ENCODE results near the gene KLLN. TPM values are rescaled to one million over a fixed set of nuclear protein-coding genes. Genes with fewer than 3 reads are reported as not detected.

The KLLN gene
- total and polyA plus RNA-seq, 2 donors (not counting 1 experiment from before 2014, with no cell fraction given), result 0.49 to 0.66 TPM

- no peaks in the 10 kb centered on the region for H3K9me3 ChIP-seq (ENCODE audit: control insufficient read depth, insufficient read depth, low read depth, low read length)
- TF ChIP-seq EZH2 (IDR thresholded peaks at IDR 0.05; ENCODE audit: low read length, missing control alignments) (no peak), CTCF (conservative IDR thresholded peaks at IDR 0.05 in 1 of 2, IDR thresholded peaks at IDR 0.05 in 1 of 2; ENCODE audit: low read depth in 1 of 2, low read length in 2 of 2) (no peak)
- H2AFZ ChIP-seq (ENCODE audit: low read length), result no peak overlapping the region
- H3K4me1 ChIP-seq (ENCODE audit: control insufficient read depth, extremely low read depth, insufficient read depth, low read length), result no peaks in the 10 kb centered on the region
- no peak overlapping the region for H3K9ac ChIP-seq (ENCODE audit: insufficient read depth, low read length)
- H3K36me3 ChIP-seq (ENCODE audit: control insufficient read depth, insufficient read depth, low read length), result no peaks in the 10 kb centered on the region
- no peak overlapping the region for H3K27ac ChIP-seq (ENCODE audit: insufficient read depth, low read length)
- no peak for DNase-seq (ENCODE audit: low read depth in 2 of 2)
- H3K4me3 ChIP-seq (replicated peaks in 1 of 4; ENCODE audit: control extremely low read depth in 1 of 4, insufficient read depth in 1 of 4, low read depth in 3 of 4, low read length in 4 of 4), result no peak overlapping the region
- no peaks in the 10 kb centered on the region for H3K79me2 ChIP-seq (ENCODE audit: control insufficient read depth, insufficient read depth, low read length)
- no peaks in the 10 kb centered on the region for H3K27me3 ChIP-seq (ENCODE audit: control insufficient read depth, insufficient read depth, low read length)
- no peak overlapping the region for H3K4me2 ChIP-seq (ENCODE audit: extremely low read depth, insufficient read depth, low read length)
- H4K20me1 ChIP-seq (ENCODE audit: control insufficient read depth, extremely low read depth, insufficient read depth, low read length), result no peaks in the 10 kb centered on the region
These were observed 36.7 kb downstream of the KLLN start for GRCh38 chr10:87826653-87827052.

DNA sequence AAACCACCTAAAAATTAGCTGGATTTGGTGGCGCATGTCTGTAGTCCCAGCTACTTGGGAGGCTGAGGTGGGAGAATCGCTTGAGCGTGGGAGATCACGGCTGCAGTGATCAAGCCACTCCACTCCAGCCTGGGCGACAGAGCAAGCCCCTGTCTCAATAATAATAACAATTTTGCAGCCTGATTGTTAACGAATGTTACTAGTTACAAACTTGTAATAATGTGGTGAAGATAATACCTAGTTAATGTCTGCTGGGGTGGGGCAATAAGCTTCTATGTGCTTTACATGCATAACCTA lies 44.1 kb downstream of the KLLN start:
- H3K27me3 ChIP-seq (ENCODE audit: control insufficient read depth, insufficient read depth, low read length), result no peaks in the 10 kb centered on the region
- H3K27ac ChIP-seq (ENCODE audit: insufficient read depth, low read length), result no peak overlapping the region
- peaks cover 37% of the 10 kb centered on the region for H3K79me2 ChIP-seq (ENCODE audit: control insufficient read depth, insufficient read depth, low read length)
- no peak overlapping the region for H3K4me3 ChIP-seq (replicated peaks in 1 of 4; ENCODE audit: control extremely low read depth in 1 of 4, insufficient read depth in 1 of 4, low read depth in 3 of 4, low read length in 4 of 4)
- no peak for TF ChIP-seq EZH2 (IDR thresholded peaks at IDR 0.05; ENCODE audit: low read length, missing control alignments)
- no peak for TF ChIP-seq CTCF (conservative IDR thresholded peaks at IDR 0.05 in 1 of 2, IDR thresholded peaks at IDR 0.05 in 1 of 2; ENCODE audit: low read depth in 1 of 2, low read length in 2 of 2)
- H2AFZ ChIP-seq (ENCODE audit: low read length), result no peak overlapping the region
- H4K20me1 ChIP-seq (ENCODE audit: control insufficient read depth, extremely low read depth, insufficient read depth, low read length), result no peaks in the 10 kb centered on the region
- no peak overlapping the region for H3K4me2 ChIP-seq (ENCODE audit: extremely low read depth, insufficient read depth, low read length)
- no peaks in the 10 kb centered on the region for H3K9me3 ChIP-seq (ENCODE audit: control insufficient read depth, insufficient read depth, low read depth, low read length)
- H3K9ac ChIP-seq (ENCODE audit: insufficient read depth, low read length), result no peak overlapping the region
- H3K36me3 ChIP-seq (ENCODE audit: control insufficient read depth, insufficient read depth, low read length), result peaks cover 2% of the 10 kb centered on the region
- DNase-seq (ENCODE audit: low read depth in 2 of 2), result no peak
- peaks cover 6% of the 10 kb centered on the region for H3K4me1 ChIP-seq (ENCODE audit: control insufficient read depth, extremely low read depth, insufficient read depth, low read length)

DNA sequence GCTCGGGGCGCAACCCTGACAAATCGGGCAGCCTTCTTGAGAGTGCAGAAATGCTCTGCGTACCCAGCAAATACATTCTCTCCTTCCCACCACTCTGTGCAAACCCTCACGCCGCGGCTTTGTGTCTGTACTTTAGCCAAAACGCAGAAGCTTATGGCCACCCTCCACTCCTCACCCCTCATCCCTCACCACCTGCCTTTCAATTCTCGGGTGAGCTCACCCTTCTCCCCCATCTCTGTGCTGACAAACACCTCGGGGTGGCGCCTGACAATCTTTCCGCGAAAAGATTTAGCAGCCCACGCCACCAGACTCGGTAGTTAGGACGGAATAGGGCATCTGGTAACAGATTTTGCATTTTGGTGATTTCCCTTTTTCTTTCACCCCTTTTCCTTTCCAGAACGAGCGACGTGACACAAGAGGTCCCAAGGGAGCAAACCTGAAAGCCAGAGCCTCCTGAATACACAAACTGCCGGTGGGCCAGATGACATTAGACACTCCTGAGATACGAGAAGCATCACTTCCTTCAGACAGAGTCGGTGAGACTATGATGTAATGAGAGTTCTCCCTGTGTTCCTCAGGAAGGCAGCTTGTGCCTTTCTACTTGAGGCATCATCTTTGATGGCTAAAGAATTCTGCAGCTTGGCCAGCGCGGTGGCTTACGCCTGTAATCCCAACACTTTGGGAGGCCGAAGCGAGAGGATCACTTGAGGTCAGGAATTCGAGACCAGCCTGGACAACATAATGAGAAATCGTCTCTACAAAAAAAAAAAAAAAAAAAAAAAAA lies 44.6 kb downstream of the KLLN start:
- H3K4me1 ChIP-seq (ENCODE audit: control insufficient read depth, extremely low read depth, insufficient read depth, low read length), result peaks cover 6% of the 10 kb centered on the region
- H3K9me3 ChIP-seq (ENCODE audit: control insufficient read depth, insufficient read depth, low read depth, low read length), result no peaks in the 10 kb centered on the region
- H3K27ac ChIP-seq (ENCODE audit: insufficient read depth, low read length), result peak overlapping the region; percentile 80
- DNase-seq (ENCODE audit: low read depth in 2 of 2), result peak; percentile 8 to 52
- peak overlapping the region; percentile 99 for H2AFZ ChIP-seq (ENCODE audit: low read length)
- H3K79me2 ChIP-seq (ENCODE audit: control insufficient read depth, insufficient read depth, low read length), result peaks cover 38% of the 10 kb centered on the region
- H4K20me1 ChIP-seq (ENCODE audit: control insufficient read depth, extremely low read depth, insufficient read depth, low read length), result no peaks in the 10 kb centered on the region
- no peaks in the 10 kb centered on the region for H3K27me3 ChIP-seq (ENCODE audit: control insufficient read depth, insufficient read depth, low read length)
- H3K4me2 ChIP-seq (ENCODE audit: extremely low read depth, insufficient read depth, low read length), result peak overlapping the region; percentile 99
- TF ChIP-seq CTCF (conservative IDR thresholded peaks at IDR 0.05 in 1 of 2, IDR thresholded peaks at IDR 0.05 in 1 of 2; ENCODE audit: low read depth in 1 of 2, low read length in 2 of 2) (peak in 1 of 2 donors; percentile 4), EZH2 (IDR thresholded peaks at IDR 0.05; ENCODE audit: low read length, missing control alignments) (no peak)
- peaks cover 4% of the 10 kb centered on the region for H3K36me3 ChIP-seq (ENCODE audit: control insufficient read depth, insufficient read depth, low read length)
- H3K4me3 ChIP-seq (replicated peaks in 1 of 4; ENCODE audit: control extremely low read depth in 1 of 4, insufficient read depth in 1 of 4, low read depth in 3 of 4, low read length in 4 of 4), result peak overlapping the region; percentile 82 to 97 (median 90)
- H3K9ac ChIP-seq (ENCODE audit: insufficient read depth, low read length), result peak overlapping the region; percentile 80
